Measurements from ENCODE around the gene SYT2.
A peak's percentile ranks its signal among the peaks of the same experiment; 100 is the strongest.
"Not testable (repeated sequence)": the region's sequence is repeated elsewhere in the genome, so short reads cannot be mapped to it uniquely, and the experiment has no call there.

SYT2 gene

DNA sequence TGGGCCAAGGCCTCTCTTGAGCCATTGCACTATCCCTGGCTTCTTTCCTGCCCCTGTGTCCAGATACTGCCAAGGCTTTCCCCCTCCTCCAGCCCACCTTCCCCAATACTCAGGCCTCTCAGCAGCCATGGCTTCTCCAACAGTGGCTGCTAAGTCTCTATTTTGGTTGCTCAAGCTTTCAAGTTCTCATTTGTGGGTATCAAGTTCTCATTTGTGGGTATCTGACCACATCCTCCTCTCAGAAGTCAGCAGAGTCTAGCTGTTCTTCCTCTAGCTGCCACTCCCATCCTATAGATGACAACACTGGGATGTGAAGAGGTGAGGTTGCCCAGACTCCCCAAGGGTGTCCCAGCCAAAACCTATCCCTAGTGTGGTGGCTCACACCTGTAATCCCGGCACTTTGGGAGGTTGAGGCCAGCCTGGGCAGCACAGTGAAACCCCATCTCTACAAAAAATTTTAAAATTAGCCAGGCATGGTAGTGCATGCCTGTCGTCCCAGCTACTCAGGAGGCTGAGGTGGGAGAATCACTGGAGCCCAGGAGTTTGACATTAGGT, 80.9 kb downstream of the SYT2 start:
- H2BK15ac ChIP-seq (ENCODE audit: low read length); H4K8ac ChIP-seq (ENCODE audit: low read depth, low read length); H3K23ac ChIP-seq (ENCODE audit: low read depth, low read length, poor library complexity); H2AK5ac ChIP-seq (ENCODE audit: low read depth, low read length); H3K27ac ChIP-seq (replicated peaks; ENCODE audit: low read length); H2AFZ ChIP-seq (ENCODE audit: low read length); H3K14ac ChIP-seq (ENCODE audit: low read length); H3K4me3 ChIP-seq (ENCODE audit: low read length in 2 of 2); H3K4me1 ChIP-seq (ENCODE audit: control insufficient read depth in 2 of 2, insufficient read depth in 1 of 2, low read depth in 1 of 2, low read length in 2 of 2); DNase-seq (ENCODE audit: low spot score); H3K9ac ChIP-seq (ENCODE audit: low read depth, low read length, poor library complexity); H3K79me1 ChIP-seq (ENCODE audit: low read depth, low read length); H2BK120ac ChIP-seq (ENCODE audit: low read depth, low read length); H3K4ac ChIP-seq (ENCODE audit: low read length); H3K18ac ChIP-seq (ENCODE audit: low read length); H2BK12ac ChIP-seq (ENCODE audit: low read length); H2BK5ac ChIP-seq (ENCODE audit: low read length); H3K9me3 ChIP-seq (replicated peaks in 1 of 2; ENCODE audit: control insufficient read depth in 2 of 2, insufficient read depth in 1 of 2, low read depth in 1 of 2, low read length in 2 of 2); H3K4me2 ChIP-seq (ENCODE audit: insufficient read depth, low read length, poor library complexity, severe bottlenecking); H3K36me3 ChIP-seq (replicated peaks in 1 of 2; ENCODE audit: control insufficient read depth in 2 of 2, insufficient read depth in 2 of 2, low read length in 2 of 2); H4K91ac ChIP-seq (ENCODE audit: low read depth, low read length, poor library complexity): not testable (repeated sequence)
- H3K27me3 ChIP-seq (ENCODE audit: control insufficient read depth in 3 of 3, insufficient read depth in 3 of 3, low read depth in 1 of 3, low read length in 3 of 3) = peaks cover 0 to 32% (median 7%) of the 10 kb centered on the region in 3 experiments
- WGBS, 2 donors (ENCODE audit: extremely low coverage in 2 of 2, insufficient read length in 2 of 2, insufficient replicate concordance in 1 of 2) = no CpG with 5 or more reads among the region's 2 CpGs

DNA sequence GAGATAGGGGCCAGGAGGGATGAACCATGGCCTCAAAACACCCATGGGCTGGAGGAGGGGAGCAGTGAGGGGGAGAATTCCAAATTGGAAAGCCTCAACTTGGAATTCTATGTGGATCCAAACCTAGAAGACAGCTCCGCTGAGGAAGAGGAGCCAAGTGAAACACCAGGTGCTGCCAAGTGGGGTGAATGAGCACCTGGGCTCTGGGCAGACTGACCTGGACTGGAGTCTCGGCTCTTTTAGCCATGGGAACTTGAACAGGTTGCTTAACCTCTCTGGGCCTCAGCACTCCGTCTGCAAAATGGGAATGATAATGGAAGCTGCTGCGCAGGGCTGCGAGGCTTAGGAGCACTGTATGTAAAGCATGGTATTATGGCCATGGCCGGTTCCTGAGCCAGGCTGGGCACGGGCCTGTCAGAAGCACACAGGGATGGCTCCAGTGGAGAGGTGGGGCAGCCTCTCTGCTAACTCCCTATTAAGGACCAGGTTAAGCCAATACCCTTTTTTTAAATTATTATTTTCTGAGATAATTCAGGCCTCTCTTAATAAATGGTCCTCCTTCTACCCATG, 81.5 kb downstream of the SYT2 start:
- Histone ChIP-seq H3K23ac (ENCODE audit: low read depth, low read length, poor library complexity) (no peak overlapping the region), H3K27me3 (ENCODE audit: control insufficient read depth in 3 of 3, insufficient read depth in 3 of 3, low read depth in 1 of 3, low read length in 3 of 3) (peaks cover 0 to 31% (median 7%) of the 10 kb centered on the region in 3 experiments), H2BK120ac (ENCODE audit: low read depth, low read length) (no peak overlapping the region), H3K9ac (ENCODE audit: low read depth, low read length, poor library complexity) (no peak overlapping the region), H3K4me1 (ENCODE audit: control insufficient read depth in 2 of 2, insufficient read depth in 1 of 2, low read depth in 1 of 2, low read length in 2 of 2) (peaks cover 0 to 4% of the 10 kb centered on the region in 2 donors), H2AFZ (ENCODE audit: low read length) (no peak overlapping the region), H3K4ac (ENCODE audit: low read length) (no peak overlapping the region), H3K18ac (ENCODE audit: low read length) (no peak overlapping the region), H3K9me3 (replicated peaks in 1 of 2; ENCODE audit: control insufficient read depth in 2 of 2, insufficient read depth in 1 of 2, low read depth in 1 of 2, low read length in 2 of 2) (peaks cover 0 to 5% of the 10 kb centered on the region in 2 donors), H3K36me3 (replicated peaks in 1 of 2; ENCODE audit: control insufficient read depth in 2 of 2, insufficient read depth in 2 of 2, low read length in 2 of 2) (peaks cover 0 to 5% of the 10 kb centered on the region in 2 donors), H3K4me3 (ENCODE audit: low read length in 2 of 2) (no peak overlapping the region), H4K91ac (ENCODE audit: low read depth, low read length, poor library complexity) (no peak overlapping the region), H4K8ac (ENCODE audit: low read depth, low read length) (no peak overlapping the region), H3K79me1 (ENCODE audit: low read depth, low read length) (peaks cover 5% of the 10 kb centered on the region), H3K14ac (ENCODE audit: low read length) (no peak overlapping the region), H2BK5ac (ENCODE audit: low read length) (peak overlapping the region; percentile 66), H2BK12ac (ENCODE audit: low read length) (no peak overlapping the region), H3K27ac (replicated peaks; ENCODE audit: low read length) (no peak overlapping the region), H2AK5ac (ENCODE audit: low read depth, low read length) (no peak overlapping the region), H2BK15ac (ENCODE audit: low read length) (no peak overlapping the region), H3K4me2 (ENCODE audit: insufficient read depth, low read length, poor library complexity, severe bottlenecking) (no peak overlapping the region)
- WGBS, 2 donors (ENCODE audit: extremely low coverage in 2 of 2, insufficient read length in 2 of 2, insufficient replicate concordance in 1 of 2) = no CpG with 5 or more reads among the region's 7 CpGs
- no peak for DNase-seq (ENCODE audit: low spot score)

DNA sequence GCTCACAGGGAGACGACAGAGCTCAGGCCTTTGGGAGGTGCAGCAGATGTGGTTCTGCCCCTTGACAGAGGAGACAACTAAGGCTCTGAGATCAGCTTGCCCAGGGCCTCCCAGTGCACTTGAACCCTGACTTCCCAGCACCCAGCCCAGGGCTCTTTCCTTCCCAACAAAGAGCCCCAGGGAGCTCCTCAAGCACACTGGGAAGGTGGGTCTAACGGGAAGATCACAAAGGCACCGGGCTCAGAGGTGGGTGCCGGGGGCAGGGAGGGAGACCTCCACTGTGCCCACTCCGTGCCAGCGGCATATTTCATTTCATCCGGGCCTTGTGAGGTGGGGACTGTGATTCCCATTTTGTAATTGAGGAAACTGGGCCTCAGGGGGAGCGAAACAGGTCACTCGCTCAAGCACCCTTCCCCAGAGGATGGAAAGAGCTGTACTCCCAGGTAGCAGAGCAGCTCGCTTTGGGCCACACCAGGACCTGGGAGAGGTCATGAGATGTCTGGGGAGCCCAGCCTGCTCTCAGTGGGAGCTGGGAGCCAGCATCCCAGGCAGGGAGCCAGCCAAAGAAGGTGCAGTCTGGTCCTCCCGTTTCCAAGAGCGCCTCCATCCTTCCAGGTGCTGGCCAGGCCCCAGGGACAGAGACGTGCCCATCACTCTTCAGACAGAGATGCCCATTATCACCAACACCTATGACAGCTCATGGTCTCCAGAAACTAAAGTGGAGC, 82.3 kb downstream of the SYT2 start:
- no peak for DNase-seq (ENCODE audit: low spot score)
- Histone ChIP-seq H3K14ac (ENCODE audit: low read length) (no peak overlapping the region), H2AFZ (ENCODE audit: low read length) (no peak overlapping the region), H3K4ac (ENCODE audit: low read length) (no peak overlapping the region), H3K18ac (ENCODE audit: low read length) (no peak overlapping the region), H3K23ac (ENCODE audit: low read depth, low read length, poor library complexity) (no peak overlapping the region), H3K4me3 (ENCODE audit: low read length in 2 of 2) (no peak overlapping the region), H3K27ac (replicated peaks; ENCODE audit: low read length) (no peak overlapping the region), H2BK5ac (ENCODE audit: low read length) (no peak overlapping the region), H2BK15ac (ENCODE audit: low read length) (no peak overlapping the region), H3K4me2 (ENCODE audit: insufficient read depth, low read length, poor library complexity, severe bottlenecking) (no peak overlapping the region), H3K79me1 (ENCODE audit: low read depth, low read length) (peaks cover 5% of the 10 kb centered on the region), H3K9ac (ENCODE audit: low read depth, low read length, poor library complexity) (no peak overlapping the region), H3K36me3 (replicated peaks in 1 of 2; ENCODE audit: control insufficient read depth in 2 of 2, insufficient read depth in 2 of 2, low read length in 2 of 2) (peaks cover 0 to 5% of the 10 kb centered on the region in 2 donors), H2BK120ac (ENCODE audit: low read depth, low read length) (no peak overlapping the region), H4K8ac (ENCODE audit: low read depth, low read length) (no peak overlapping the region), H4K91ac (ENCODE audit: low read depth, low read length, poor library complexity) (no peak overlapping the region), H2AK5ac (ENCODE audit: low read depth, low read length) (no peak overlapping the region), H3K9me3 (replicated peaks in 1 of 2; ENCODE audit: control insufficient read depth in 2 of 2, insufficient read depth in 1 of 2, low read depth in 1 of 2, low read length in 2 of 2) (peaks cover 0 to 5% of the 10 kb centered on the region in 2 donors), H2BK12ac (ENCODE audit: low read length) (no peak overlapping the region), H3K27me3 (ENCODE audit: control insufficient read depth in 3 of 3, insufficient read depth in 3 of 3, low read depth in 1 of 3, low read length in 3 of 3) (peaks cover 0 to 27% (median 7%) of the 10 kb centered on the region in 3 experiments), H3K4me1 (ENCODE audit: control insufficient read depth in 2 of 2, insufficient read depth in 1 of 2, low read depth in 1 of 2, low read length in 2 of 2) (peaks cover 1 to 9% of the 10 kb centered on the region in 2 donors)
- WGBS, 2 donors (ENCODE audit: extremely low coverage in 2 of 2, insufficient read length in 2 of 2, insufficient replicate concordance in 1 of 2) = no CpG with 5 or more reads among the region's 13 CpGs

DNA sequence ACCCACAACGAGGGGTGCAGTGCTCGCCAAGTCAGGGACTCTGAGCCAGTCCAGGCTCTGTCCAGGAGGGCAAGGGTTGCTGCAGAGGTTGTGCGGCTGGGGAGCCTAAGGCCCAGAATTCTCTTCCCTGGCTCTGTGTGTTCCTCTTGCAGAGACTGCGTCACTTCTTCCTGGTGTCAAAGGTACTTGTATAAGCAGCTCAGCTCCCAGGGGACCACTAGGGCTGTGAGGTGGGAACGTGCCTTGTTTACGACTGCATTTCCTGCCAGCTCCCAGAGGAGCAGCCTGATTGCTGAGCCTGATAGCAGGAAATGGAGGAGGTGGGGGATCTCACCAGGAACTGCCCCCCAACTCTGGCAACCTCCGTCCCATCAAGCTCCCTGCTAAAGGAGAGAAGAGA, 83.2 kb downstream of the SYT2 start:
- not testable (repeated sequence) for H2BK15ac ChIP-seq (ENCODE audit: low read length); H4K8ac ChIP-seq (ENCODE audit: low read depth, low read length); H3K4me2 ChIP-seq (ENCODE audit: insufficient read depth, low read length, poor library complexity, severe bottlenecking); H2AK5ac ChIP-seq (ENCODE audit: low read depth, low read length); H3K9ac ChIP-seq (ENCODE audit: low read depth, low read length, poor library complexity); H2BK12ac ChIP-seq (ENCODE audit: low read length); H3K4ac ChIP-seq (ENCODE audit: low read length); H2BK5ac ChIP-seq (ENCODE audit: low read length); H3K14ac ChIP-seq (ENCODE audit: low read length); H3K79me1 ChIP-seq (ENCODE audit: low read depth, low read length); DNase-seq (ENCODE audit: low spot score); H3K27ac ChIP-seq (replicated peaks; ENCODE audit: low read length); H3K4me3 ChIP-seq (ENCODE audit: low read length in 2 of 2); H2AFZ ChIP-seq (ENCODE audit: low read length); H4K91ac ChIP-seq (ENCODE audit: low read depth, low read length, poor library complexity); H2BK120ac ChIP-seq (ENCODE audit: low read depth, low read length); H3K18ac ChIP-seq (ENCODE audit: low read length); H3K23ac ChIP-seq (ENCODE audit: low read depth, low read length, poor library complexity); H3K36me3 ChIP-seq (replicated peaks in 1 of 2; ENCODE audit: control insufficient read depth in 2 of 2, insufficient read depth in 2 of 2, low read length in 2 of 2); H3K9me3 ChIP-seq (replicated peaks in 1 of 2; ENCODE audit: control insufficient read depth in 2 of 2, insufficient read depth in 1 of 2, low read depth in 1 of 2, low read length in 2 of 2)
- peaks cover 0 to 24% (median 7%) of the 10 kb centered on the region in 3 experiments for H3K27me3 ChIP-seq (ENCODE audit: control insufficient read depth in 3 of 3, insufficient read depth in 3 of 3, low read depth in 1 of 3, low read length in 3 of 3)
- H3K4me1 ChIP-seq (ENCODE audit: control insufficient read depth in 2 of 2, insufficient read depth in 1 of 2, low read depth in 1 of 2, low read length in 2 of 2) = peaks cover 1 to 15% of the 10 kb centered on the region in 2 donors
- WGBS, 2 donors (ENCODE audit: extremely low coverage in 2 of 2, insufficient read length in 2 of 2, insufficient replicate concordance in 1 of 2) = no CpG with 5 or more reads among the region's 7 CpGs
